K562 (cell line): Measurements from ENCODE around the gene AGAP3. TPM values are rescaled to one million over a fixed set of nuclear protein-coding genes. Genes with fewer than 3 reads are reported as not detected.

Source experiments
- CHD7 ChIP-seq: fragments of 200-600 bp; sonication (generic); IDR thresholded peaks from one replicate; pipeline ENCODE4 v1.6.1; 2012; ENCODE audit warnings: mild to moderate bottlenecking, low read depth, low read length, inconsistent platforms
- HNRNPUL1 ChIP-seq: fragments of 200-400 bp; formaldehyde crosslinking; IDR thresholded peaks from 2 replicates; pipeline ENCODE4 v1.6.1; 2017; ENCODE audit warnings: low read length
- MAZ ChIP-seq, 2 experiments: fragments of 450-650 bp in 1 of 2; sonication (generic) in 1 of 2; formaldehyde crosslinking; IDR thresholded peaks in 1 of 2; conservative IDR thresholded peaks in 1 of 2; 2 replicates each; pipeline versions ENCODE4 v1.4.0 to v1.5.0; 2020; ENCODE audit warnings: mild to moderate bottlenecking in 1 of 2, missing genetic modification reagents in 1 of 2
- OTX1 ChIP-seq: fragments of 450-650 bp; formaldehyde crosslinking; IDR thresholded peaks from 2 replicates; pipeline ENCODE4 v1.4.0; 2022; ENCODE audit warnings: mild to moderate bottlenecking
- PHF8 ChIP-seq: fragments of 200-600 bp; sonication (generic); IDR thresholded peaks from 2 replicates; pipeline ENCODE4 v1.6.1; 2012; ENCODE audit warnings: mixed run types, mild to moderate bottlenecking, inconsistent platforms, low read length, moderate library complexity, borderline replicate concordance
- POLR3A ChIP-seq: IDR thresholded peaks from 2 replicates; pipeline ENCODE4 v1.6.1; 2011; ENCODE audit warnings: borderline replicate concordance, mild to moderate bottlenecking, moderate library complexity; ENCODE audit not compliant: insufficient read length, insufficient read depth; ENCODE audit errors: extremely low read depth
- SIN3A ChIP-seq, 2 experiments: fragments of 150-350 bp in 1 of 2; IDR thresholded peaks; 2 replicates each; pipeline ENCODE4 v1.6.1; 2011 to 2016; ENCODE audit warnings: borderline replicate concordance in 2 of 2, low read depth in 2 of 2, low read length in 2 of 2, mild to moderate bottlenecking in 2 of 2, moderate library complexity in 2 of 2; ENCODE audit not compliant: control insufficient read depth in 1 of 2
- SIN3B ChIP-seq: fragments of 450-650 bp; IDR thresholded peaks from 2 replicates; pipeline ENCODE4 v1.6.1; 2017; ENCODE audit warnings: low read depth, mild to moderate bottlenecking, moderate library complexity
- TAF9B ChIP-seq: fragments of 450-650 bp; IDR thresholded peaks from 2 replicates; pipeline ENCODE4 v1.6.1; 2018; ENCODE audit warnings: mild to moderate bottlenecking; ENCODE audit not compliant: partially characterized antibody
- ZNF140 ChIP-seq: fragments of 250-450 bp; sonication (Bioruptor Pico); IDR thresholded peaks from 2 replicates; pipeline ENCODE4 v1.8.0; 2021; ENCODE audit warnings: moderate library complexity, mild to moderate bottlenecking, inconsistent platforms
- ZNF444 ChIP-seq: fragments of 250-450 bp; sonication (Bioruptor Pico); IDR thresholded peaks from 2 replicates; pipeline ENCODE4 v1.4.0; 2020; ENCODE audit warnings: mild to moderate bottlenecking, moderate library complexity
- ZNF57 ChIP-seq: fragments of 450-650 bp; formaldehyde crosslinking; IDR thresholded peaks from 2 replicates; pipeline ENCODE4 v1.4.0; 2020; ENCODE audit warnings: mild to moderate bottlenecking, moderate library complexity
- polyA plus RNA-seq, 8 experiments: library from polyadenylated mRNA; depleted of rRNA in 4 of 8; stranded (reverse) in 5 of 8; unstranded in 3 of 8; fragments of >200 nt; fragmentation: Nextera tagmentation in 2 of 8; fragmentation: Illumina TruSeq in 1 of 8; extraction: Ambion mirVana in 2 of 8; extraction: Trizol in 1 of 8; gene quantifications; 2 replicates each; pipeline versions ENCODE4 v1.2.1 to v1.2.3, GENCODE V29; 2011 to 2014; ENCODE audit warnings: inconsistent platforms in 1 of 8, missing spikeins in 1 of 8
- total RNA-seq, 7 experiments: library from RNA; depleted of rRNA in 6 of 7; stranded (reverse); fragments of >200 nt in 6 of 7; fragmentation: Illumina TruSeq in 2 of 7; extraction: Trizol in 2 of 7; gene quantifications; 2 replicates each; pipeline versions ENCODE4 v1.2.1 to v1.2.3, GENCODE V29; 2011 to 2021; ENCODE audit warnings: low replicate concordance in 1 of 7

Gene AGAP3
- total and polyA plus RNA-seq, 9 of the 15 experiments (the other 6 are each of a cell fraction or from before 2014, with no cell fraction given) = 3.4 to 208 (median 62.2) TPM

GRCh38 chr7:151057989-151058780 is 28.1 kb upstream of the AGAP3 start (continued):
- peak; percentile 90 to 95; a peak in 3 of 4 replicates for TF ChIP-seq SIN3A (IDR thresholded peaks at IDR 0.05; ENCODE audit: borderline replicate concordance in 2 of 2, control insufficient read depth in 1 of 2, low read depth in 2 of 2, low read length in 2 of 2)
- TF ChIP-seq OTX1 (CRISPR knock-in tag) = no peak
- TF ChIP-seq POLR3A = no peak
- TF ChIP-seq ZNF444 (CRISPR knock-in tag) = no peak
- no peak for TF ChIP-seq TAF9B
- peak; percentile 83 to 97 for TF ChIP-seq MAZ (CRISPR knock-in tag; conservative IDR thresholded peaks at IDR 0.05 in 1 of 2, IDR thresholded peaks at IDR 0.05 in 1 of 2)
- no peak for TF ChIP-seq ZNF57 (CRISPR knock-in tag)
- TF ChIP-seq ZNF140 (CRISPR knock-in tag) = no peak
- TF ChIP-seq HNRNPUL1 = no peak
- TF ChIP-seq PHF8 = peak; percentile 75; the same call in 1 of the 2 replicates
- no peak for TF ChIP-seq SIN3B
- no peak for TF ChIP-seq CHD7
